ENCODE data around the gene TTLL9.

The TTLL9 gene

DNA sequence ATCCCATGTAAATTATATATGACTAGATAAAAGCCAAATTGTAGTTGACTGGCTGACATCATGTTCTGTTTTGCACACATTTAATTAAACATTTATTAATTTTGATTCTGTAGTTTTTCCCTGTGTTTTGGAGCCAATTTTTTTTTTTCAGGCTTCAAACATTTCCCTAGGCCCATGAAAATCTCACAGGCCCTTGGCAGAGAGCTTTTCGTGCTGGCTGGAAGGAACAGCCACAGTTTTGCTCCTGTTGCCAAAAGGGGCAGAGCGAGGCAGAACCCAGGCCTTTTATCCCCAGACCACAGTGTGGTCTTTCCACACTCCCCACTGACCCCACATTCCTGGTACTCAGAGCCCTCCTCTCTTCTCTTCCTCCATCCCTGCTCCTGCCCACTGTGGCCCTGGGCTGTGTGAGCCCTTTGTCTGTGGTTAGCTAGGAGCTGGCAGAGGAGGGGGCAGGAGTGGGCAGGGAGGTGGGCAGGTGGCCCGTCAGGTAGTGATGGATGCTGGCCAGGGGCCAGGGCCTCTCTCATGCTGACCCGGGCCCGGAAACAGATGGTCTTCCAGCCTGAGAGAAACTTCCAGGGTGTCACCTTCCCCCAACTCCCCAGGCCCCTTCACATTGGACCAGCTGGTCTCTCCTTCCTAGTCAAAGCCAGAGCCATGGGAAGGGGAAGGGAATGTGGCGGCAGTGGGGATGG is 120.4 kb downstream of the TTLL9 start:
- TF ChIP-seq, protein P1, sequence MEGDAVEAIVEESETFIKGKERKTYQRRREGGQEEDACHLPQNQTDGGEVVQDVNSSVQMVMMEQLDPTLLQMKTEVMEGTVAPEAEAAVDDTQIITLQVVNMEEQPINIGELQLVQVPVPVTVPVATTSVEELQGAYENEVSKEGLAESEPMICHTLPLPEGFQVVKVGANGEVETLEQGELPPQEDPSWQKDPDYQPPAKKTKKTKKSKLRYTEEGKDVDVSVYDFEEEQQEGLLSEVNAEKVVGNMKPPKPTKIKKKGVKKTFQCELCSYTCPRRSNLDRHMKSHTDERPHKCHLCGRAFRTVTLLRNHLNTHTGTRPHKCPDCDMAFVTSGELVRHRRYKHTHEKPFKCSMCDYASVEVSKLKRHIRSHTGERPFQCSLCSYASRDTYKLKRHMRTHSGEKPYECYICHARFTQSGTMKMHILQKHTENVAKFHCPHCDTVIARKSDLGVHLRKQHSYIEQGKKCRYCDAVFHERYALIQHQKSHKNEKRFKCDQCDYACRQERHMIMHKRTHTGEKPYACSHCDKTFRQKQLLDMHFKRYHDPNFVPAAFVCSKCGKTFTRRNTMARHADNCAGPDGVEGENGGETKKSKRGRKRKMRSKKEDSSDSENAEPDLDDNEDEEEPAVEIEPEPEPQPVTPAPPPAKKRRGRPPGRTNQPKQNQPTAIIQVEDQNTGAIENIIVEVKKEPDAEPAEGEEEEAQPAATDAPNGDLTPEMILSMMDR (IDR thresholded peaks at IDR 0.05; ENCODE audit: low read depth, low read length): no peak

DNA sequence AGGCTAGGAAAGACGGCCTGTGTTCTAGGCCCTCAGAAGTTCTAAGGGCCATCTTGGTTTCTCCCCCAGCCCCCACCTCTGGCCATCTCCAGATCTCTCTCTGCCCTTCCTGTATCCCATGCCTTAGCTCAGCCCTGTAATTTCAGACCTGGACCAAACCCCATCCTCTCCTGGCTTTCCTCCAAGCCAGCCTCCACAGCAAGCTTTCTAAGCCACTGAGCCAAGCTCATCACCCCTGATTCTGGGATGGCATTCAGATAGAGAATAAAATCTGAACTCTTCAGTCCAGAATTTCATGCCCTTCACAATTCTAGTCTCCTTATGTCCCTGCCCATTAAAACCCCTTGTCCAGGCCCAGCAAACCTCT is 120.9 kb downstream of the TTLL9 start:
- no peak for DNase-seq (ENCODE audit: extremely low read depth, low read depth)
- TF ChIP-seq, protein P1 (IDR thresholded peaks at IDR 0.05; ENCODE audit: low read depth, low read length): no peak

More for the DNA sequence above, 120.4 kb downstream of the TTLL9 start:
- DNase-seq (ENCODE audit: extremely low read depth, low read depth): no peak

DNA sequence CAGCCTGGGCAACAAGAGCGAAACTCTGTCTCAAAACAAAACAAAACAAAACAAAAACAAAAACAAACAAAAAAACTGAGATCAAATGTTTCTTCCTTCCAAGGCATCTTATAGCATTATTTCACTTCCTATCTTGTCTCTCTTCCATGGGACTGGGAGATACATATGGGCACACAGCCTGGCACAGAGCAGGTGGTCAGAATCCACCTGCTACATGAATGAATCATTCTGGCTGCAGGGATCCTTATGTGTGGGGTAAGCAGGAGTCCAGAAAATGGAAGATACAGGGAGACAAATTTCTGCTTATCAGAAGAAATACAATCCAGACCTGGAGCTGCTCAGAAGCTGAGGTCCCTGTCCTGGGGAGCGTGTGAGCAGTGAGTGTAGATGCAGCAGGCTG is 121.7 kb downstream of the TTLL9 start:
- no peak for DNase-seq (ENCODE audit: extremely low read depth, low read depth)
- TF ChIP-seq, protein P1 (IDR thresholded peaks at IDR 0.05; ENCODE audit: low read depth, low read length): no peak

Measured in AG09319 (cell line).